ENCODE measurements around the gene CYSLTR2. TPM values are rescaled to one million over a fixed set of nuclear protein-coding genes. Genes with fewer than 3 reads are reported as not detected.

Gene CYSLTR2
- total and polyA plus RNA-seq, 2 of the 8 experiments (the other 6 are each of a cell fraction or from before 2014, with no cell fraction given): not detected

- POLR2A ChIA-PET (ENCODE audit: partially characterized antibody): no interaction called here
- TF ChIP-seq POU5F1 (IDR thresholded peaks at IDR 0.05; ENCODE audit: low read depth, low read length): no peak
- TF ChIP-seq USF2 (IDR thresholded peaks at IDR 0.05; ENCODE audit: low read length): no peak
- no peak for TF ChIP-seq SUZ12 (IDR thresholded peaks at IDR 0.05; ENCODE audit: low read length)
- H3K27me3 ChIP-seq (replicated peaks in 1 of 4; ENCODE audit: control insufficient read depth in 3 of 4, extremely low read depth in 1 of 4, insufficient read depth in 3 of 4, low read length in 3 of 4): no peaks in the 10 kb centered on the region
- H2BK120ac ChIP-seq (replicated peaks; ENCODE audit: low read depth, low read length): no peak overlapping the region
- no peak overlapping the region for H3K56ac ChIP-seq (replicated peaks; ENCODE audit: insufficient read length, low read depth, low read length)
- no peak overlapping the region for H3K18ac ChIP-seq (ENCODE audit: extremely low read depth, low read length)
- DNase-seq (ENCODE audit: low read depth in 1 of 2, low spot score in 2 of 2): no peak
- FAIRE-seq: no peak
- WGBS, 2 experiments (ENCODE audit: extremely low coverage in 1 of 2, insufficient coverage in 1 of 2, insufficient read length in 1 of 2, insufficient replicate concordance in 2 of 2, low coverage in 1 of 2, low lambda C conversion rate in 2 of 2, missing lambda C conversion rate in 1 of 2): 48% methylated on average over 2 of the region's 2 CpGs; no CpG with 5 or more reads in 1 of the 2 experiments
- H3K14ac ChIP-seq (ENCODE audit: insufficient read length): no peak overlapping the region
- no peak overlapping the region for H3K4ac ChIP-seq (replicated peaks; ENCODE audit: insufficient read length, low read depth, low read length)
- no peak overlapping the region for H3K4me3 ChIP-seq (ENCODE audit: extremely low read depth in 1 of 4, insufficient read depth in 2 of 4, low read depth in 3 of 4, low read length in 4 of 4)
- H3K79me1 ChIP-seq (ENCODE audit: low read depth, low read length): no peaks in the 10 kb centered on the region
- no peak overlapping the region for H4K91ac ChIP-seq (replicated peaks; ENCODE audit: insufficient read length, low read length)
- H3K4me1 ChIP-seq (replicated peaks in 1 of 4; ENCODE audit: control insufficient read depth in 3 of 4, insufficient read depth in 4 of 4, low read length in 3 of 4): no peaks in the 10 kb centered on the region
- H2BK20ac ChIP-seq (ENCODE audit: low read length): no peak overlapping the region
- H3K9ac ChIP-seq (replicated peaks in 1 of 4; ENCODE audit: extremely low read depth in 1 of 4, low read depth in 3 of 4, low read length in 3 of 4): no peak overlapping the region
- no peak overlapping the region for H3K27ac ChIP-seq (ENCODE audit: low read depth, low read length)
- H2AK5ac ChIP-seq (ENCODE audit: low read depth, low read length): no peak overlapping the region
- CTCF ChIA-PET (ENCODE audit: partially characterized antibody): no interaction called here
- no peaks in the 10 kb centered on the region for H4K20me1 ChIP-seq (replicated peaks in 1 of 2; ENCODE audit: control insufficient read depth in 1 of 2, insufficient read depth in 2 of 2, low read length in 2 of 2)
- H3K36me3 ChIP-seq (ENCODE audit: control insufficient read depth in 2 of 4, insufficient read depth in 4 of 4, low read length in 3 of 4): no peaks in the 10 kb centered on the region; a peak in 1 of 8 replicates
- H4K8ac ChIP-seq (ENCODE audit: extremely low read depth, insufficient read depth, low read length): no peak overlapping the region
- no peak overlapping the region for H4K5ac ChIP-seq (ENCODE audit: insufficient read length, low read depth, low read length)
- H2AFZ ChIP-seq (ENCODE audit: low read length): no peak overlapping the region
- no peak overlapping the region for H2BK12ac ChIP-seq (ENCODE audit: low read depth, low read length)
- no peaks in the 10 kb centered on the region; the same call in 1 of the 2 replicates for H3K23me2 ChIP-seq (ENCODE audit: low read depth, low read length)
- H3K4me2 ChIP-seq (ENCODE audit: insufficient read depth in 1 of 2, low read depth in 2 of 2, low read length in 2 of 2): no peak overlapping the region
- H2BK5ac ChIP-seq (ENCODE audit: low read depth, low read length): no peak overlapping the region
- H3K23ac ChIP-seq (ENCODE audit: insufficient read length): no peak overlapping the region
- H2BK15ac ChIP-seq (ENCODE audit: low read length): no peak overlapping the region
- H3K9me3 ChIP-seq (ENCODE audit: insufficient read depth in 2 of 2, low read depth in 1 of 2, low read length in 1 of 2): peaks cover 6 to 8% of the 10 kb centered on the region in 2 experiments; a peak in 3 of 4 replicates
- H3K79me2 ChIP-seq (ENCODE audit: control insufficient read depth in 1 of 2, insufficient read depth in 2 of 2, low read length in 2 of 2): no peaks in the 10 kb centered on the region
Observed at GRCh38 chr13:48695776-48696175, 42.0 kb downstream of the CYSLTR2 start.
